IMR-90 (cell line): Measurements from ENCODE around the gene CHRM1. TPM values are rescaled to one million over a fixed set of nuclear protein-coding genes. Genes with fewer than 3 reads are reported as not detected.

Experiments
- ATAC-seq: fragments of 200-7000 bp; cut with Tn5 transposase; 2 replicates; pipeline ENCODE4 v1.9.1; 2020; ENCODE audit warnings: low read depth, mild to moderate bottlenecking, moderate library complexity
- BruUV-seq: library from RNA; stranded (reverse); fragments of 400-500 nt; replicated peaks from 2 replicates; lab custom pipeline; 2021; lab: Mats Ljungman, UMichigan
- CTCF ChIA-PET: fragments of 300-600 bp; formaldehyde crosslinking; extraction: SDS; loops from one replicate; lab custom pipeline; 2021; ENCODE audit warnings: antibody characterized with exemption; lab: Yijun Ruan, JAX
- POLR2A ChIA-PET: fragments of 300-600 bp; sonication (Branson Sonifier 250); formaldehyde crosslinking; loops from one replicate; lab custom pipeline; 2022; ENCODE audit warnings: antibody characterized with exemption; ENCODE audit not compliant: unreplicated experiment; lab: Charles Lee
- DNase-seq: peaks from one replicate; pipeline ENCODE4 v3.0.0; 2013
- H2AFZ ChIP-seq: replicated peaks from 2 replicates; pipeline ENCODE3; 2013; ENCODE audit warnings: low read length, mild to moderate bottlenecking; ENCODE audit not compliant: poor library complexity
- H2AK5ac ChIP-seq: 2 replicates; pipeline ENCODE4 v1.6.1; 2013; ENCODE audit warnings: low read depth, low read length, inconsistent platforms
- H2AK9ac ChIP-seq: replicated peaks from 2 replicates; pipeline ENCODE3; 2013; ENCODE audit warnings: mild to moderate bottlenecking, low read depth, low read length, moderate library complexity; ENCODE audit not compliant: poor library complexity
- H2BK120ac ChIP-seq: 2 replicates; pipeline ENCODE4 v1.6.1; 2013; ENCODE audit warnings: low read depth, low read length, inconsistent platforms
- H2BK15ac ChIP-seq: 3 replicates; pipeline ENCODE4 v1.6.1; 2013; ENCODE audit warnings: low read depth, low read length, inconsistent platforms
- H2BK20ac ChIP-seq: 2 replicates; pipeline ENCODE4 v1.6.1; 2013; ENCODE audit warnings: low read depth, mild to moderate bottlenecking, inconsistent platforms, low read length, moderate library complexity
- H2BK5ac ChIP-seq: 2 replicates; pipeline ENCODE4 v1.6.1; 2013; ENCODE audit warnings: mild to moderate bottlenecking, low read depth, low read length, inconsistent platforms; ENCODE audit not compliant: poor library complexity, severe bottlenecking
- H3K14ac ChIP-seq: replicated peaks from 2 replicates; pipeline ENCODE4 v1.6.1; 2013; ENCODE audit warnings: low read depth, low read length, inconsistent platforms
- H3K18ac ChIP-seq: 2 replicates; pipeline ENCODE4 v1.6.1; 2013; ENCODE audit warnings: low read depth, low read length, control low read depth
- H3K23ac ChIP-seq: 2 replicates; pipeline ENCODE4 v1.6.1; 2013; ENCODE audit warnings: low read depth, low read length, inconsistent platforms
- H3K27ac ChIP-seq: 2 replicates; pipeline ENCODE4 v1.5.1; 2013; ENCODE audit warnings: mild to moderate bottlenecking, control low read depth, low read length; ENCODE audit not compliant: insufficient read depth
- H3K27me3 ChIP-seq: 2 replicates; pipeline ENCODE4 v1.6.1; 2013; ENCODE audit warnings: low read length; ENCODE audit not compliant: control insufficient read depth, insufficient read depth
- H3K36me3 ChIP-seq: 2 replicates; pipeline ENCODE4 v1.6.1; 2013; ENCODE audit warnings: low read length, mixed read lengths; ENCODE audit not compliant: control insufficient read depth, insufficient read depth
- H3K4ac ChIP-seq: 2 replicates; pipeline ENCODE4 v1.6.1; 2013; ENCODE audit warnings: low read depth, low read length, inconsistent platforms
- H3K4me1 ChIP-seq: 2 replicates; pipeline ENCODE4 v1.6.1; 2013; ENCODE audit warnings: low read length, mixed read lengths; ENCODE audit not compliant: control insufficient read depth, insufficient read depth
- H3K4me2 ChIP-seq: 2 replicates; pipeline ENCODE4 v1.6.1; 2013; ENCODE audit warnings: low read depth, mild to moderate bottlenecking, control low read depth, low read length, moderate library complexity
- H3K4me3 ChIP-seq: 2 replicates; pipeline ENCODE4 v1.5.1; 2013; ENCODE audit warnings: low read depth, mild to moderate bottlenecking, control low read depth, low read length, moderate library complexity; ENCODE audit not compliant: insufficient read depth
- H3K56ac ChIP-seq: 2 replicates; pipeline ENCODE4 v1.6.1; 2013; ENCODE audit warnings: low read length, inconsistent platforms; ENCODE audit not compliant: insufficient read depth; ENCODE audit errors: extremely low read depth
- H3K79me1 ChIP-seq, 2 experiments: 2 replicates each; pipeline ENCODE4 v1.6.1; 2013; ENCODE audit warnings: low read length in 2 of 2, inconsistent platforms in 1 of 2, low read depth in 1 of 2
- H3K9ac ChIP-seq: 2 replicates; pipeline ENCODE4 v1.6.1; 2013; ENCODE audit warnings: low read depth, low read length, control low read depth
- H3K9me1 ChIP-seq: 2 replicates; pipeline ENCODE4 v1.6.1; 2013; ENCODE audit warnings: low read length, inconsistent platforms; ENCODE audit not compliant: insufficient read depth
- H3K9me3 ChIP-seq: 2 replicates; pipeline ENCODE4 v1.6.1; 2013; ENCODE audit warnings: low read length; ENCODE audit not compliant: control insufficient read depth, insufficient read depth
- H4K20me1 ChIP-seq: 2 replicates; pipeline ENCODE4 v1.6.1; 2013; ENCODE audit warnings: low read length, inconsistent platforms; ENCODE audit not compliant: insufficient read depth
- H4K5ac ChIP-seq: 2 replicates; pipeline ENCODE4 v1.6.1; 2013; ENCODE audit warnings: mild to moderate bottlenecking, low read depth, low read length, control low read depth
- H4K8ac ChIP-seq, 2 experiments: 2 replicates each; pipeline ENCODE4 v1.6.1; 2013; ENCODE audit warnings: low read depth in 2 of 2, low read length in 2 of 2, control low read depth in 1 of 2, inconsistent platforms in 1 of 2
- H4K91ac ChIP-seq: 2 replicates; pipeline ENCODE4 v1.6.1; 2013; ENCODE audit warnings: low read depth, low read length, inconsistent platforms; ENCODE audit not compliant: insufficient read depth
- ELK1 ChIP-seq: fragments of 150-350 bp; IDR thresholded peaks from 2 replicates; pipeline ENCODE4 v1.6.1; 2016; ENCODE audit warnings: low read depth, mild to moderate bottlenecking, low read length, moderate library complexity, borderline replicate concordance
- MAFK ChIP-seq: IDR thresholded peaks from 2 replicates; pipeline ENCODE4 v1.6.1; 2012; ENCODE audit warnings: low read depth, low read length, improper control_type of control experiment
- MAZ ChIP-seq: IDR thresholded peaks from 2 replicates; pipeline ENCODE4 v1.6.1; 2012; ENCODE audit warnings: low read depth, mild to moderate bottlenecking, low read length, improper control_type of control experiment, moderate library complexity, borderline replicate concordance
- MXI1 ChIP-seq: IDR thresholded peaks from 2 replicates; pipeline ENCODE4 v1.6.1; 2012; ENCODE audit warnings: low read depth, mild to moderate bottlenecking, low read length, moderate library complexity, borderline replicate concordance
- WGBS, 2 experiments: methylation state at CpG; one replicate each; pipeline versions ENCODE4 v1.1.5 to v1.1.7; 2013; ENCODE audit warnings: missing lambda C conversion rate in 2 of 2; ENCODE audit not compliant: insufficient read length in 1 of 2; ENCODE audit errors: extremely low coverage in 2 of 2; 5-methylcytosine and 5-hydroxymethylcytosine counted together
- dilution Hi-C: fragments of 300-500 bp; cut with HindIII; formaldehyde crosslinking; loops from one replicate; pipeline ENCODE4 v1.14.3; 2018; ENCODE audit warnings: low sequenced_read_pairs; ENCODE audit not compliant: unreplicated experiment
- in situ Hi-C: fragments of 300-500 bp; cut with MboI; formaldehyde crosslinking; loops from 3 replicates; pipeline ENCODE4 v1.14.3; 2019; ENCODE audit warnings: low sequenced_read_pairs, inconsistent platforms, mixed read lengths
- intact Hi-C: fragments of 100-400 bp; cut with micrococcal nuclease; formaldehyde crosslinking; loops from 2 replicates; pipeline ENCODE4 v1.10.0; 2022
- polyA plus RNA-seq, 3 experiments: library from polyadenylated mRNA; depleted of rRNA; stranded (reverse); fragments of >200 nt; gene quantifications; 2 replicates each; pipeline ENCODE4 v1.2.3, GENCODE V29; 2012; ENCODE audit warnings: low replicate concordance in 1 of 3
- total RNA-seq: library from RNA; depleted of rRNA; stranded (reverse); fragments of >200 nt; gene quantifications from 2 replicates; pipeline ENCODE4 v1.2.3, GENCODE V29; 2012
- TF ChIP-seq, protein P1 (sequence below): fragments of 150-350 bp; IDR thresholded peaks from 2 replicates; pipeline ENCODE4 v1.6.1; 2017; ENCODE audit warnings: mild to moderate bottlenecking, antibody characterized with exemption, low read length, low read depth

The CHRM1 gene
- total and polyA plus RNA-seq, 2 of the 4 experiments (the other 2 are of a cell fraction): not detected

DNA sequence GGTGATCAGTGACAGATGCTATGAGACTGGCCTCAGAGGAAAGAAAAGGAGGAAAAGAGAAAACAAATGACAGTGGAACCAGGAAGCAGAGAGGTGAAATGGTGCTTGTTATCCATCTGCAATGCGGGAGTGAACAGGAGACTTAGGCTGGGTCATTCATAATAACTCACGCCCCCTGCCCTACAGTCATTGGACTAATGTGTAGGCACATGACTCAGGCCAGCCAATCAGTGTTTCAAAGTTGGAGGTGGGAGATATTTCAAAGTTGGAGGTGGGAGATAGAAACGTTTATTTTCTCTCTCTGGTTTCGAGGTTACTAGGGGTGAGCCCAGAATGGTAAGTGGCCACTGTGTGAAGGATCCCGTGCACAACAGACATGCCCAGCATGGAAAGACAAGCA lies 33.3 kb upstream of the CHRM1 start:
- Histone ChIP-seq H3K36me3 (no peaks in the 10 kb centered on the region), H3K79me1 (no peaks in the 10 kb centered on the region), H3K23ac (no peak overlapping the region), H3K9me3 (no peaks in the 10 kb centered on the region), H2AK5ac (no peak overlapping the region), H2BK5ac (no peak overlapping the region), H2AFZ (no peak overlapping the region), H3K14ac (no peak overlapping the region), H3K9ac (no peak overlapping the region), H3K4me2 (no peak overlapping the region), H3K4me3 (no peak overlapping the region), H2BK20ac (no peak overlapping the region), H4K5ac (no peak overlapping the region), H3K56ac (no peak overlapping the region), H4K20me1 (no peaks in the 10 kb centered on the region), H2AK9ac (no peak overlapping the region), H2BK15ac (no peak overlapping the region), H4K91ac (no peak overlapping the region), H3K18ac (no peak overlapping the region), H2BK120ac (no peak overlapping the region), H3K4ac (no peak overlapping the region), H4K8ac (no peak overlapping the region), H3K9me1 (no peaks in the 10 kb centered on the region), H3K27ac (no peak overlapping the region), H3K27me3 (peaks cover 2% of the 10 kb centered on the region; the same call in 1 of the 2 replicates), H3K4me1 (peaks cover 2% of the 10 kb centered on the region; the same call in 1 of the 2 replicates)
- POLR2A ChIA-PET: no interaction called here
- no peak for DNase-seq
- BruUV-seq: no TSS peak
- intact Hi-C loops: no loop called here
- CTCF ChIA-PET: no interaction called here
- WGBS, 2 experiments: 92% methylated on average over 2 of the region's 5 CpGs; no CpG with 5 or more reads in 1 of the 2 experiments
- dilution Hi-C loops: no loop called here
- ATAC-seq: no peak
- TF ChIP-seq MXI1 (no peak), MAZ (no peak), ELK1 (no peak), MAFK (no peak)
- TF ChIP-seq, protein P1, sequence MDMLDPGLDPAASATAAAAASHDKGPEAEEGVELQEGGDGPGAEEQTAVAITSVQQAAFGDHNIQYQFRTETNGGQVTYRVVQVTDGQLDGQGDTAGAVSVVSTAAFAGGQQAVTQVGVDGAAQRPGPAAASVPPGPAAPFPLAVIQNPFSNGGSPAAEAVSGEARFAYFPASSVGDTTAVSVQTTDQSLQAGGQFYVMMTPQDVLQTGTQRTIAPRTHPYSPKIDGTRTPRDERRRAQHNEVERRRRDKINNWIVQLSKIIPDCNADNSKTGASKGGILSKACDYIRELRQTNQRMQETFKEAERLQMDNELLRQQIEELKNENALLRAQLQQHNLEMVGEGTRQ: 0 out of 2 replicates have a peak, but pooled peaks have one; percentile 46
- in situ Hi-C loops: no loop called here
